H1 (cell line): ENCODE results near the gene PRPF6. TPM values are rescaled to one million over a fixed set of nuclear protein-coding genes. Genes with fewer than 3 reads are reported as not detected.

Source experiments
- CTCF ChIA-PET: fragments of 300-600 bp; sonication (Branson Sonifier 250); formaldehyde crosslinking; loops from one replicate; lab custom pipeline; 2021; ENCODE audit not compliant: partially characterized antibody; lab: Charles Lee
- POLR2A ChIA-PET: fragments of 300-600 bp; sonication (Branson Sonifier 250); formaldehyde crosslinking; loops from one replicate; lab custom pipeline; 2021; ENCODE audit warnings: inconsistent platforms; ENCODE audit not compliant: partially characterized antibody; lab: Charles Lee
- DNase-seq, 2 experiments: peaks; one replicate each; pipeline versions ENCODE4 v3.0.0 to v3.0.0-alpha.2; 2010 to 2022; ENCODE audit warnings: low spot score in 2 of 2, low read depth in 1 of 2, mixed read lengths in 1 of 2
- FAIRE-seq: peaks from 2 replicates; lab custom pipeline; 2011; peaks lifted over from hg19 to GRCh38; lab: Jason Lieb, UNC
- H2AFZ ChIP-seq: 2 replicates; pipeline ENCODE4 v1.8.1; 2012; ENCODE audit warnings: low read length, inconsistent platforms
- H2AK5ac ChIP-seq: 2 replicates; pipeline ENCODE4 v1.6.1; 2013; ENCODE audit warnings: low read depth, low read length
- H2BK120ac ChIP-seq: replicated peaks from 2 replicates; pipeline ENCODE3; 2013; ENCODE audit warnings: low read depth, low read length, inconsistent platforms
- H2BK12ac ChIP-seq: 2 replicates; pipeline ENCODE4 v1.6.1; 2013; ENCODE audit warnings: low read depth, low read length
- H2BK15ac ChIP-seq: 2 replicates; pipeline ENCODE4 v1.6.1; 2013; ENCODE audit warnings: low read length
- H2BK20ac ChIP-seq: 2 replicates; pipeline ENCODE4 v1.6.1; 2013; ENCODE audit warnings: low read length
- H2BK5ac ChIP-seq: 2 replicates; pipeline ENCODE4 v1.6.1; 2013; ENCODE audit warnings: low read depth, low read length
- H3K14ac ChIP-seq: 2 replicates; pipeline ENCODE4 v1.6.1; 2013; ENCODE audit warnings: inconsistent platforms; ENCODE audit not compliant: insufficient read length
- H3K18ac ChIP-seq: 2 replicates; pipeline ENCODE4 v1.6.1; 2013; ENCODE audit warnings: low read length; ENCODE audit errors: extremely low read depth
- H3K23ac ChIP-seq: 2 replicates; pipeline ENCODE4 v1.6.1; 2013; ENCODE audit warnings: inconsistent platforms; ENCODE audit not compliant: insufficient read length
- H3K23me2 ChIP-seq: 2 replicates; pipeline ENCODE4 v1.6.1; 2013; ENCODE audit warnings: low read depth, low read length
- H3K27ac ChIP-seq: 2 replicates; pipeline ENCODE4 v1.6.1; 2011; ENCODE audit warnings: low read depth, low read length, inconsistent platforms
- H3K27me3 ChIP-seq, 4 experiments: replicated peaks in 1 of 4; 1 replicate in 1 of 4; 2 replicates in 3 of 4; pipeline versions ENCODE4 v1.6.1 to v1.8.1; 2011 to 2013; ENCODE audit warnings: low read length in 3 of 4, mild to moderate bottlenecking in 3 of 4, inconsistent platforms in 2 of 4, mixed read lengths in 2 of 4, moderate library complexity in 1 of 4; ENCODE audit not compliant: control insufficient read depth in 3 of 4, insufficient read depth in 3 of 4; ENCODE audit errors: extremely low read depth in 1 of 4
- H3K36me3 ChIP-seq, 4 experiments: 2 replicates each; pipeline versions ENCODE4 v1.6.1 to v1.8.1; 2011 to 2013; ENCODE audit warnings: mild to moderate bottlenecking in 4 of 4, low read length in 3 of 4, moderate library complexity in 2 of 4, control low read depth in 1 of 4, inconsistent platforms in 1 of 4; ENCODE audit not compliant: insufficient read depth in 4 of 4, control insufficient read depth in 2 of 4
- H3K4ac ChIP-seq: replicated peaks from 2 replicates; pipeline ENCODE3; 2013; ENCODE audit warnings: low read length, low read depth, mixed read lengths, inconsistent platforms; ENCODE audit not compliant: insufficient read length
- H3K4me1 ChIP-seq, 4 experiments: replicated peaks in 1 of 4; 1 replicate in 1 of 4; 2 replicates in 3 of 4; pipeline versions ENCODE4 v1.6.1 to v1.8.1; 2011 to 2013; ENCODE audit warnings: low read length in 3 of 4, inconsistent platforms in 2 of 4, mixed read lengths in 1 of 4; ENCODE audit not compliant: insufficient read depth in 4 of 4, control insufficient read depth in 3 of 4
- H3K4me2 ChIP-seq, 2 experiments: 2 replicates each; pipeline versions ENCODE4 v1.6.1 to v1.8.1; 2011 to 2013; ENCODE audit warnings: low read depth in 2 of 2, low read length in 2 of 2, control low read depth in 1 of 2, inconsistent platforms in 1 of 2, mild to moderate bottlenecking in 1 of 2; ENCODE audit not compliant: insufficient read depth in 1 of 2
- H3K4me3 ChIP-seq, 4 experiments: fragments of 200-600, 300-600 bp in 1 of 4; sonication (generic), shearing (Covaris generic), sonication (Bioruptor Twin) in 1 of 4; 2 replicates each; pipeline versions ENCODE4 v1.5.1 to v1.8.1; 2011 to 2016; ENCODE audit warnings: low read length in 4 of 4, low read depth in 3 of 4, control low read depth in 2 of 4, inconsistent platforms in 2 of 4, mild to moderate bottlenecking in 2 of 4, mixed read lengths in 1 of 4, moderate library complexity in 1 of 4; ENCODE audit not compliant: insufficient read depth in 2 of 4; ENCODE audit errors: extremely low read depth in 1 of 4
- H3K56ac ChIP-seq: replicated peaks from 2 replicates; pipeline ENCODE3; 2013; ENCODE audit warnings: low read depth, mild to moderate bottlenecking, mixed read lengths, low read length, inconsistent platforms; ENCODE audit not compliant: insufficient read length
- H3K79me1 ChIP-seq: 2 replicates; pipeline ENCODE4 v1.6.1; 2013; ENCODE audit warnings: low read depth, low read length, control low read depth
- H3K79me2 ChIP-seq, 2 experiments: 2 replicates each; pipeline versions ENCODE4 v1.6.1 to v1.8.1; 2012 to 2013; ENCODE audit warnings: low read length in 2 of 2, mild to moderate bottlenecking in 2 of 2, inconsistent platforms in 1 of 2; ENCODE audit not compliant: insufficient read depth in 2 of 2, control insufficient read depth in 1 of 2
- H3K9ac ChIP-seq, 4 experiments: replicated peaks in 1 of 4; 1 replicate in 1 of 4; 2 replicates in 3 of 4; pipeline versions ENCODE4 v1.6.1 to v1.8.1; 2011 to 2013; ENCODE audit warnings: low read depth in 3 of 4, low read length in 3 of 4, control low read depth in 2 of 4, mild to moderate bottlenecking in 2 of 4, moderate library complexity in 2 of 4, inconsistent platforms in 1 of 4; ENCODE audit errors: extremely low read depth in 1 of 4
- H3K9me3 ChIP-seq, 2 experiments: 2 replicates each; pipeline versions ENCODE4 v1.6.1 to v1.8.1; 2012 to 2013; ENCODE audit warnings: mild to moderate bottlenecking in 2 of 2, moderate library complexity in 2 of 2, control low read depth in 1 of 2, inconsistent platforms in 1 of 2, low read depth in 1 of 2, low read length in 1 of 2, mixed read lengths in 1 of 2; ENCODE audit not compliant: insufficient read depth in 2 of 2
- H4K20me1 ChIP-seq, 2 experiments: replicated peaks in 1 of 2; 2 replicates each; pipeline versions ENCODE3 to v1.8.1; 2011 to 2013; ENCODE audit warnings: inconsistent platforms in 2 of 2, low read length in 2 of 2, mild to moderate bottlenecking in 1 of 2; ENCODE audit not compliant: insufficient read depth in 2 of 2, control insufficient read depth in 1 of 2
- H4K5ac ChIP-seq: 2 replicates; pipeline ENCODE4 v1.6.1; 2013; ENCODE audit warnings: low read length, low read depth, mixed read lengths, inconsistent platforms; ENCODE audit not compliant: insufficient read length
- H4K8ac ChIP-seq: 2 replicates; pipeline ENCODE4 v1.8.0; 2013; ENCODE audit warnings: mild to moderate bottlenecking, moderate library complexity, low read length, inconsistent platforms; ENCODE audit not compliant: insufficient read depth; ENCODE audit errors: extremely low read depth
- H4K91ac ChIP-seq: replicated peaks from 2 replicates; pipeline ENCODE3; 2013; ENCODE audit warnings: low read length, mixed read lengths, inconsistent platforms; ENCODE audit not compliant: insufficient read length
- CREB1 ChIP-seq: IDR thresholded peaks from 2 replicates; pipeline ENCODE4 v1.6.1; 2012; ENCODE audit warnings: inconsistent platforms
- WGBS, 2 experiments: shearing (Covaris generic) in 1 of 2; methylation state at CpG; one replicate each; pipeline versions ENCODE4 v1.1.6 to v1.1.7; 2013 to 2015; ENCODE audit warnings: low lambda C conversion rate in 2 of 2, mixed read lengths in 2 of 2, inconsistent platforms in 1 of 2, low coverage in 1 of 2, missing lambda C conversion rate in 1 of 2; ENCODE audit not compliant: insufficient replicate concordance in 2 of 2, insufficient coverage in 1 of 2, insufficient read length in 1 of 2; ENCODE audit errors: extremely low coverage in 1 of 2, missing lambda C conversion rate in 1 of 2; 5-methylcytosine and 5-hydroxymethylcytosine counted together
- polyA plus RNA-seq, 7 experiments: library from polyadenylated mRNA; depleted of rRNA in 3 of 7; stranded (reverse) in 5 of 7; unstranded in 2 of 7; fragments of >200 nt in 5 of 7; fragments of 200-250 nt in 2 of 7; gene quantifications; 1 replicate in 5 of 7; 2 replicates in 1 of 7; 4 replicates in 1 of 7; pipeline versions ENCODE4 v1.2.1 to v1.2.3, GENCODE V29; 2011 to 2013; ENCODE audit warnings: missing spikeins in 2 of 7, mixed read lengths in 2 of 7
- total RNA-seq: library from RNA; stranded (reverse); fragmentation: NEBNext Ultra II Directional; extraction: Animal tissue kit (Norgen Biotek cat#: 25700); gene quantifications from 2 replicates; pipeline ENCODE4 v1.2.1, GENCODE V29; 2021

PRPF6 gene
- total and polyA plus RNA-seq, 2 of the 8 experiments (the other 6 are each of a cell fraction or from before 2014, with no cell fraction given): 27.9 to 76.9 TPM

DNA sequence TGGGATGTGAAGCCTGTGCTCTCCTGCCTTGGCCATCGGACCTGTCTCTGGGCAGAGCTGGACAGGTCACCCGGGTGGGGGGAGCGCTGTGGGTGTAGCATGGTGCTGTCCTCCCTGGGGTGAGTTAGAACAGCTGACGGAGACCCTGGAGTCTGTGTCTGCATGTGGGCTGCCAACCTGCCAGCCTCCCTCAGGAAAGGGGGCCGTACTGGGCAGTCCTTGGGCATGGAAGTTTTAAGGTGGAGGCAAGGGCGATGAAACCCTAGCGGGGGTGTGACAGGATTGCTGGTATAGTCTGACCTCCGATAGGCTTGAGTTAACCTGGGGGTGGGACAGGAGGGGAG is 66.1 kb downstream of the PRPF6 start:
- no peak for FAIRE-seq
- H3K18ac ChIP-seq: no peak overlapping the region
- H4K5ac ChIP-seq: no peak overlapping the region
- 89% methylated on average over 7 of the region's 8 CpGs; no CpG with 5 or more reads in 1 of the 2 experiments for WGBS, 2 experiments
- ChIA-PET CTCF (interaction anchor here (2.4 kb wide), 1 partner anchor 10 kb away, joined by 9 read pairs; no protein-coding TSS in a partner anchor), POLR2A (interaction anchor here (1.5 kb wide), 1 partner anchor 9 kb away, joined by 3 read pairs; no protein-coding TSS in a partner anchor)
- H3K4me1 ChIP-seq: peaks cover 0 to 30% (median 8%) of the 10 kb centered on the region in 4 experiments; a peak in 6 of 7 replicates
- no peak overlapping the region for H2BK120ac ChIP-seq
- no peak overlapping the region for H2BK12ac ChIP-seq
- H3K4me3 ChIP-seq: no peak overlapping the region
- no peaks in the 10 kb centered on the region for H3K9me3 ChIP-seq
- H3K27me3 ChIP-seq: peaks cover 45 to 81% (median 70%) of the 10 kb centered on the region in 4 experiments
- no peaks in the 10 kb centered on the region for H4K20me1 ChIP-seq
- H3K14ac ChIP-seq: no peak overlapping the region
- H4K8ac ChIP-seq: no peak overlapping the region
- no peak overlapping the region for H4K91ac ChIP-seq
- H3K79me1 ChIP-seq: no peaks in the 10 kb centered on the region
- H2AFZ ChIP-seq: no peak overlapping the region
- TF ChIP-seq CREB1: no peak
- no peak overlapping the region for H3K27ac ChIP-seq
- H3K4ac ChIP-seq: no peak overlapping the region
- H3K23ac ChIP-seq: no peak overlapping the region
- DNase-seq: no peak
- H3K56ac ChIP-seq: no peak overlapping the region
- H2BK20ac ChIP-seq: no peak overlapping the region
- H2BK5ac ChIP-seq: no peak overlapping the region
- H2AK5ac ChIP-seq: no peak overlapping the region
- H3K9ac ChIP-seq: no peak overlapping the region
- peak overlapping the region; percentile 16; the same call in 1 of the 2 replicates for H2BK15ac ChIP-seq
- H3K36me3 ChIP-seq: peaks cover 0 to 10% (median 0%) of the 10 kb centered on the region in 4 experiments; a peak in 1 of 8 replicates
- H3K79me2 ChIP-seq: no peaks in the 10 kb centered on the region
- H3K4me2 ChIP-seq: no peak overlapping the region
- peaks cover 4% of the 10 kb centered on the region; the same call in 1 of the 2 replicates for H3K23me2 ChIP-seq
